ENCODE data around the gene TUBB4B.

TUBB4B gene

DNA sequence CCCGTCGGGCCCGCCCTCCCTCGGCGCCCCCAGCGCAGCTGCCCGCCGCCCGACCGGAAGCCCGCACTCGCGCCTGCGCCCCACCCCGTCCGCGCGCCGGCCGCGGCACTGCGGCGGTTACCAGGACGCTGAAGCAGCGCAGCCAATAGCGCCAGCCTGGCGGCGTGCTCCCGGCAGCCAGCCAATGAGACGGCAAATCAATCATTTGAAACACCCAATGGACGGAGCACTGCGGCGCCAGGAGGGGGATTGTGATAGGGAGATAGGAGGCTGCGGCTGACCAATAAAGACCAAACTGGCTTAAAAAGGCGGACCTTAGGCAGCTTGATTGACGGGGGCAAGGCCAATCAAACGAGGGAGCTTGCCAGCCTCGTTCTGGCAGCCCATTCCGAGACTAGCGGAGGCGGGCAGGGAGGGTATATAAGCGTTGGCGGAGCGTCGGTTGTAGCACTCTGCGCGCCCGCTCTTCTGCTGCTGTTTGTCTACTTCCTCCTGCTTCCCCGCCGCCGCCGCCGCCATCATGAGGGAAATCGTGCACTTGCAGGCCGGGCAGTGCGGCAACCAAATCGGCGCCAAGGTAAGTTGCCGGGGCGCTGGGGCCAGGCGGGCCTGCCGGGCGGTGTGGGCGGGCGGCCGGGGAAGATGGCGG is at the start of gene TUBB4B:
TUBB4B (plus strand) TSS at position 447 of the 649 bp plus-strand sequence; CDS start at position 521, 74 bp downstream.
- DNase-seq (ENCODE audit: low read depth), result peak; percentile 100

DNA sequence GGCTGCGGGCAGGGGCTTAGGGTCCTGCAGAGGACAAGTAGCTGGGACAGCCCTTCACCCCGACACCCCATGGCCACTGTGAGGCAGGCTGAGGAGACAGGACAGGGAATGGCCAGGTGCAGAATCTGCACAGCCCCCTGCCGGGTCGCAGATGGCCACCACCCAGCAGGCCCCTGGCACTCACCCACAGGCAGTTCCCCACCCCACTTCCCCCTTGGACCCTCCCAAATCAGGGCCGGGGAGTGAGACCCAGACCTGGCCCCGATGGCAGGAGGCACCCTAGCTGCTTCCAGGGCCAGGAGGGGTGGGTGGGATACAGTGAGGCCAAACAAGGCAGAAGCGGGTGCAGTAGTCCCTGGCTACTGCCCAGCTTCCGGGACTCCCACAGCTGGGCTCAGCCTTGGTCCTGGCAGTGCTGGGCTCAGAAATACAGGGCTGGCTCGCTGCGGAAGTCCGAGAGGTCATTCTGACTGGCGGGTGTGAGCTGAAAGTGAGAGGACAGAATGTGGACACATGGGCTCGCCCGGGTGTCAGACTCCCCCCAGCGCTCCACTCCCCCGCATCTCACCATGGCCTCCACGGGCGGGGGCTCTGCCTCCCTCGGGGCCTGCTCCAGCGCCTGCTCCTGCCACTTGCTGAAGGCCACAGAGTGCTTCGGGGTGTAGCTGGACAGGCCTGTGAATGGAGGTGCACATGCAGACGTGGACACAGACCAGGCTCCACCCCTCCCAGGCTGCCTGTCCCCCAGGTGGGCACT is 49.2 kb upstream of the TUBB4B start:
- no peak for DNase-seq (ENCODE audit: low read depth)

DNA sequence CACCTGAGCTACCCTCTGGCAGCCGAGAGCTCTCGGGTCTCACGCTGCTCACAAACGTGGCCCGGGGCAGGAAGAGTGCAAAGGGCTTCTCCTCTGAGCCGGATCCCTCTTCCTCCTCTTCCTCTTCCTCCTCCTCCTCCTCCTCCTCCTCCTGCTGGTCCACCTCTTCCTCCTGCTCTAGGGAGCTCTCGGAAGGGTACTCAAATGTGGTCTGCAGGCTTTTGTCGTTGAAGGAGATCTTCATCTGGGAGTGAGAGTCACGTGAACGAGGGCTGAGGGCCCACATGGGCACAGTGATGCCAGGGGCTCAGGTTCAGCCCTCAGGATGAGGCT is 48.7 kb upstream of the TUBB4B start:
- no peak for DNase-seq (ENCODE audit: low read depth)

DNA sequence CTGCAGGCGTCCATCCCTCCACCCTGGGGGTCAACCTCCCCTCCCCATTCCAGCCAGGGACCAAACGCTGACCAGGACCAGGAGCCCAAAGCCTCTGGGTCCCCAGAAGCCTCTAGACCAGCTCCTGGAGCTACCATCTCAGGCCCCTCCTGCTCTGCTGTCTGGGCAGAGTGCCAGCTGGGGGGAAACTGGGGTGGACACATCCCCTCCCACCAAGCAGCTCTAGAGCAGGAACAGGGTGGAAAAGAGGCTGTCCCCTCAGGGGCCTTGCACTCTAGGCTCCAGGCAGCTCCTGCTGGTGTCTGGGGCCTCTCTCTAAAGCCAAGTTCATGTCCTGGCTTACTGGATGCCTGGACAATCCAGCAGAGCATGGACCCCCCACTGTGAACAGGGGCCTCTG is 48.2 kb upstream of the TUBB4B start:
- DNase-seq (ENCODE audit: low read depth), result no peak

DNA sequence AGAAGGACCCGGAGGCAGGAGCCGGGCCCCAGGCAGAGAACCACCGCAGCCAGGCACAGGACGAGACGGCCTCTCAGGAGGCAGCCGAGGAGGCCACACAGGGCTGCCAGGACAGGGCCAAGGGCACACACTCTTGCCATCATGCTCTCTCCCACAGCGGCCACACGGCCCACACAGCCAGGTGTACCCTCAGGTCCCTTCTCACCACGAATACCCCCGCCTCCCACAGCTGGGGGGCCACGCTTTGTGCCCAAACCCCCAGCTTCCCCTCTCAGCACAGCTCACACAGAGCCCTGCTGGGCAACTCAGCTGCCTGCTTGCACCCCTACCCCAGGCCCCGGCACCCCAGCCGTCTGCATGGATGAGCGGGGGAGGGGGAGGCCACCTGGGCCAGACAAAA is 47.3 kb upstream of the TUBB4B start:
- DNase-seq (ENCODE audit: low read depth), result no peak

DNA sequence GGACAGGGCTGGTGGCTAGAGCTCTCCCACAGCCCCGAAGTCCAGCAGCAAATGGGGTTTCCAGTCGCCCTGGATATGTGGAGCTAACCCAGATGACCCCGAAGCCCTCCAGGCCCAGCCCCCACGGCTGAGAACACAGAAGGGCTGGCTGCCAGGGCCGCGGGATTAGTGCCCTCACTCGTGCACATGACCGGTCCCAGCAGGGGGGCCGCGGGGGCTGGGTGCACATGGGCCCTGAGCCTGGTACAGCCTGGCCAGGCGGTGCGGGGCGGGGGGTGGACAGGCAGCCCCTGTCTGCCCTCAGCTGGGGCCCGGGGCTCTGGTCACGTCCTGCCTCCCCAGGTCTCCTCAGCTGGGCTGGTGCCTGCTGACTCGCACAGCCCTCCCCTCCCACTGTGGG is 46.7 kb upstream of the TUBB4B start:
- no peak for DNase-seq (ENCODE audit: low read depth)

DNA sequence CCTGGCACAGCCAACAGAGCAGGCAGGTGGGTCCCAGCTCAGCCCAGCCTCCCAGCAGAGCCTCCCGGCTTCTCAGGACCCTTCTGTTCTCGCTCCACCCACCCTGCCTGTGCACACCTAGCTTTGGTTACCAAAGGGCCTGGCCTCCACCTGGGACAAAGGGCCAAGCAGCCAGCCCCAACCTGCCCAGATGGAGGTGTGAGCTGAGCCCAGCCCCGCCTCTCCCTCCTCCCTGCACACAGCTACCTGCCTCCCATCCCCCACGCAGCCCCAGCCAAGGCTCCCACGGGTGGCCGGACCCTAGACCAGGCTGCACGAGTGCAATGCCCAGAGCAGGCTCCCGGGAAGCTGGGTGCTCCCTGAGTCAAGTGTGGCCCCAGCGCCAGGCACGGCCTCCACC is 46.2 kb upstream of the TUBB4B start:
- DNase-seq (ENCODE audit: low read depth), result no peak

DNA sequence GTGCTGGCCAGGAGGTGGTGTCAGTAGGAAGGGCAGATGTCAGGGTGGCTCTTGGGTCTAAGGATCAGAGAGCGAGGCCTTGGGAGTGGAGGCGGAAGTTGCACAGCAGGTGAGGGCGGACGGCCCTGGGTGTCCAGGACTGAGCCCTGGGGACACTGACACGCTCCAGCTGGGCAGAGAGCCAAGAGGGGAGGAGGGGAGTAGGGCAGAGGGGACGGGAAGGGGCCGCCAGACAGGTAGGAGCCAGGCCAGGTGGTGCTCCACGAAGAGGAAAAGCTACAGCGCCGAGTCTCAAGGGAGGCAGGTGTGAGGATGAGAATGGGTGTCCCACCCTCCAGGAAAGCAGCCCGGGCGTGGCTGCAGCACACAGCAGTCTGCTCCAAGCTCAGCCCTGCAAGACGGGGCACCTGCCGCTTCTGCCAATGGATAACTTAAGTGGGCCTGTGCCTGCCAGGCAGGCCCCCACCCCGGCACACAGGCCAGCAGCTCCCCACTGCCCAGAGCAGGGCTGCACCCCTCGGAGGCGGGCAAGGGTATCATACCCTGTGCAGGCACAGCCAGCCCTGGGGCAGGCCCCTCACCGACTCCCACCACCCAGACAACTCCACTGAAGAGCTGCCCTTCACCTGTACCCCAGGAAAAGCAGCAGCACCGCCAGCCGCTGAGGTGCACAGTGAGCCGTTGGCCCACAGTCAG is 45.4 kb upstream of the TUBB4B start:
- no peak for DNase-seq (ENCODE audit: low read depth)

DNA sequence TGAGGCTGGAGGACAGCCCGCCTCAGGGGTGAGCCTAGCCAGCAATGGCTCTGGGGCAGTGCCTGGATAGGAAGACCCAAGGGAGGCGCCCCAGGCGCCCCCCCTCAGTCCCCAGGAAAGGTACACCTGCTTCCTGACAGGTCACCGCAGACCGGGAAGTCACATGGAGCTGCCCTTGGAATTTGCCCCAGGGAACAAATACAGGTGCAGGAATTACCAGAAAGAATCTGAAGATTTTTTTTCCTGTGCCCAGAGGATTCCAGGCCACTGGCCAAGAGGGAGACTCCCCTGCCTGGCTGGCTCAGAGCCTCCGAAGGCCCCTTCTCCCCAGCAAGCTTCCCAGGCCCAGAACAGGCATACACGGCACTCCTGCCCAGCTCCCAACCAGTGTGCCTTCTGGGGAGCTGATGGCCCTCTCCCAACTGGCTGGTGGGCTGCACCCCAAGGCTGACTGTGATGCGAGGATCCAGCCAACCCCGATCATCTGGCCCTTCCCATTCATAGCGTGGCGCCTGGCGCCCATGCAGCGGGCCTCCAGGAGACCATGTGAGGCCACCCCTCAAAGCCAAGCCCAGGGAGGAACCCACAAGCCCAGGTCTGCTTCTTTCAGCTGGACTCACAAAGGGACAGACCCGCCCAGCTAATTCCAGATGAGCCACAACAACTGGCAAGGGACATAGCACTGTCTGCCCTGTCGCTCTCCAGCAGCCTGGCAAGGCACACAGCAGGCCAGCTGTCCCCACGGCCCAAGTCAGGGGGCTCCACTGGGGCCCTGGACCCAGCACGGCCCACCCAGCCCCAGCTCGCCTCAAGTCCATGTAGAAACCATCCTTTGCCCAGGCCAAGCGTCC is 42.8 kb upstream of the TUBB4B start:
- DNase-seq (ENCODE audit: low read depth), result no peak

DNA sequence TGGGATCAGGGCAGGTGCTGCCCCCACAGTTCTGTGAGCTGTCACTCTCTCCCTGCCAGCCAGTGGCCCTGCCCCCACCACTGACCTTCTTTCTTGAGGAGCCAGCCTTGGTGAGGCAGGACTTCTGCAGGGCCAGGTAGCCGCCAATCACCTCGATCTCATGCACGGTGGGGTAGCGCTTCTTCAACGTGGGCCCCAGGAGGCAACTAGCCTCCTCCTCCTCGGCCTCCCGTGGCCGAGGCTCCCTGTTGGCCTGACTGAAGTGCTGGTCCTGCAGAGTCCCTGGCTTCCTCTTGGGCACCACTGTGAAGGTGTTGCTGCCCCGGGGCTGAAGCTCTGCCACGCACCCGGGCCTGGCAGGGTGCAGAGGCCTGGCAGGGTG is 42.2 kb upstream of the TUBB4B start:
- no peak for DNase-seq (ENCODE audit: low read depth)

DNA sequence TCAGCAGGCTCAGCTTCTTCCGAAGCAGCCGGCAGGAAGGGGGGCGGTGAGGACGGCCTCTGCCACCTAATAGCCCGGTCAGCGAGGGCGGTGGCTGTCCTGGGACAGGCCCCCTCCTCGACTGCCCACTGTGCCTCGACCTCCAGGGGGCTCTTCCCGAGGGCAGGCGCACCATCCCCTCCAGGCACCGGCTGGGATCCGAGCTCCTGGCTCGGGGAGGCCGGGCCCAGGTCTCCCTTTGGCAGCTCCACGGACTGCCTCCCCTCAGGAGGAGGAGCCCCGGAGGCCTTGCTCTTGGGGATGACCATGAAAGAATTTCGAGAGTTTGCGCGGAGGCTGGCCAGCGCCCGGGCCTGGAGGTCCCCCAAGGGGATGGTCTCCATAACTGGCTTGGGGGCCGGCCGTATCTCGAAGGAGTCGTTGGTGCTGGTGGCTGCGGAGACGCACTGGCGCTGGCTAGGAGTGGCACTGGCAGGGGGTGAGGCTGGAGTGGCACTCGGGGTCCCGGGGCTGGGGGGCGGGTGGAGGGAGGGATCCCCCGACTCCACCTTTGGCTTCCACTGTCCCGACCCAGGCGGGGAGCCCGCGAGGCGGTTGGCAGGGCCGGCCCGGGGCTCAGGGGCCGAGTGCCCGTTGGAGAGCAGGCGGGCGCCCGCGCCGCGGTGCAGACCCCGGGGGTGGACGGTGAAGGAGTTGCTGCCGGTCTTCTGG is 41.5 kb upstream of the TUBB4B start:
- DNase-seq (ENCODE audit: low read depth), result no peak

DNA sequence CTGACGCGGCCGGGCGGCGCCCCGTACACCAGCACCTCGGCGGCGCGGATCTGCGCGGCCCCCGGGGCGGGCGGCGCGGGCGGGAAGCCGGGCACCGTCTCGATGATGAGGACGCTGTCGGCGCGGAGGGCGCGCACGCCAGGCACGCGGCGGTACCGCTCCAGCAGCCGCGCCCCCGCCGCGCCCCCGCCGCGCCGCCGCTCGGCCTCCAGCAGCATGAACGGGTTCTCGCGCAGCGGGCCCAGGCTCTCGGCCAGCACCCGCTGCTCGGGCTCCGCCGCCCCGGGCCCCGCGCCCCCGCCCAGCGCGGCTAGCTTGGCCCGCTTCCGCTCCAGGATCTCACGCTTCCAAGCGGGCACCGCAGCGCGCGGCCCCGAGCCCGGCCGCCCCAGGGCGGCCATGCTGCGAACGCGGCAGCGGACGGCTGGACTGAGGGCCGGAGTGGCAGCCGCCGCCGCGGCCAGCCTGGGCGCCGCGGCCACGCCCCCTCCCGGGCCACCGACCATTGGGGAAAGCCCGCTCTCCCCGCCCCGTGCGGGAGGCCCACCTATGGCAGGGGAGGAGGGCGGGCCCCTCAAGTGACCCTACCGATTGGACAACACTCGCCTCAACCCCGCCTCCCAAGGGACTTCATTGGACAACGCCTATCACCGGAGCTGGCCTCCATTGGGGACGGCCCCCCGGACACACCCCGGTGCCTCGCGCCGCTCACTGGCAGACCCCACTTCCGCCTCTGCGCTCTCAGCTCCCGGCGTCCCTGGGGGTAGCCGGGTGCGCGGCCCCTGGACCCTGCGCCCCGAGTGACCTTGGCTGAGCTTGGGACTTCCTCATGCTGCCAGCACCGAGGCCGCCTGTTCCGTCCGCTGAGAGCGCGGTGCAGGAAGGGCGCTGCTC is 40.5 kb upstream of the TUBB4B start, which contains the start of gene TPRN:
TPRN (minus strand) TSS at position 431 of the 894 bp plus-strand sequence; CDS start at position 401, 30 bp downstream.
- DNase-seq (ENCODE audit: low read depth), result peak; percentile 92

DNA sequence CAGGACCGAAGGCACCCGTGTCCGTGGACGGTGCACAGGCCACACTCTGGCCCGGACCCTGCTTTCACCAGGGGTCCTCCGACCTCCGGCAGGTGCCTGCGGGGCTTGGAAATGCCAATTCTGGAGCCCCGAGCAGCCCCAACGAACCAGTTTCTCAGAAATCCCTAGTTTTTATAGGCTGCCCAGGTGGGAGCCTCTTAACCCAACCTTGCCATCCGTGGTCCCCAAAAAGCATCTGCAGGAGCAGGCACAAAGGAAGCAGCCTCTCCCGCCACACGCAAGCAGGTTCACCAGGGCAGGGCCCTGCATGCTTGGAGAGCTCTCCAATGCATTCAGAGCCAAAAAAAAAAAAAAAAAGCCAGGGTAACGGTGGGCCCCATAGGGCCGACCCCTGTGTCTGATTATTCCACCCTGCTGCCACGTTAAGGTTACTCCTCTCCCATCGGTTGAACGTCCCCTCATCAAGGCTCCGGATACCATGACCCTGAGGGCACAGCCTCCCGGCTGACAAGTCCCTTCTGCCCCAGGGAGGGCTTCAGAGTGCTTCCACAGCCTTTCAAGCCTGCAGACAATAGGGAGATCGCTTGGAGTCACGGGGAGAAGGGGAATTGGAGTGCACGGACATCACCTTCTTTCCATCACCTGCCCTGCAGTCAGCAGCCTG is 39.8 kb upstream of the TUBB4B start:
- DNase-seq (ENCODE audit: low read depth), result no peak

DNA sequence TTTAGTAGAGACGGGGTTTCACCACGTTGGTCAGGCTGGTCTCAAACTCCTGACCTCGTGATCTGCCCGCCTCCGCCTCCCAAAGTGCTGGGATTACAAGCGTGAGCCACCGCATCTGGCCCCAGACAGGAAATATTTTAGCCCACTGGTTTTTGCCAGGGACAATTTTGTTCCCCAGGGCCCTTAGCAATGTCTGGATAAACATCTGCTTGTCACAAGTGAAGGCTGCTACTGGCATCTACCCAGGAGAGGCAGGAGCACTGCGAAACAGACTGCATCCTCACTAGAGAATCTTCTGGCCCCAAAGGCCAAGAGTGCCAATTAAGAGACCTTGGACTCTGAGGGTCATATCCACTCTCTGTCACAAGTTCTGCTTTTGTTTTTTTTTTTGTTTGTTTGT is 38.1 kb upstream of the TUBB4B start:
- no peak for DNase-seq (ENCODE audit: low read depth)

DNA sequence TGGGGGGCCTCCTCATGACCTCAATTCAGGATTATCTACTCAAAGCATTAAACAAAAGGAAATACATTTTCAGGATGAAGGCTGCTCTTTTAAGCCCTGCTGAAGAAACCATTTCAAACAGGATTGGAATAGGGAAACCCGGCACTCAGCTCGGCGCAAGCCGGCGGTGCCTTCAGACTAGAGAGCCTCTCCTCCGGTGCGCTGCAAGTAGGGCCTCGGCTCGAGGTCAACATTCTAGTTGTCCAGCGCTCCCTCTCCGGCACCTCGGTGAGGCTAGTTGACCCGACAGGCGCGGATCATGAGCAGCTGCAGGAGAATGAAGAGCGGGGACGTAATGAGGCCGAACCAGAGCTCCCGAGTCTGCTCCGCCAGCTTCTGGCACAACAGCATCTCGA is 36.4 kb upstream of the TUBB4B start:
- DNase-seq (ENCODE audit: low read depth), result no peak

DNA sequence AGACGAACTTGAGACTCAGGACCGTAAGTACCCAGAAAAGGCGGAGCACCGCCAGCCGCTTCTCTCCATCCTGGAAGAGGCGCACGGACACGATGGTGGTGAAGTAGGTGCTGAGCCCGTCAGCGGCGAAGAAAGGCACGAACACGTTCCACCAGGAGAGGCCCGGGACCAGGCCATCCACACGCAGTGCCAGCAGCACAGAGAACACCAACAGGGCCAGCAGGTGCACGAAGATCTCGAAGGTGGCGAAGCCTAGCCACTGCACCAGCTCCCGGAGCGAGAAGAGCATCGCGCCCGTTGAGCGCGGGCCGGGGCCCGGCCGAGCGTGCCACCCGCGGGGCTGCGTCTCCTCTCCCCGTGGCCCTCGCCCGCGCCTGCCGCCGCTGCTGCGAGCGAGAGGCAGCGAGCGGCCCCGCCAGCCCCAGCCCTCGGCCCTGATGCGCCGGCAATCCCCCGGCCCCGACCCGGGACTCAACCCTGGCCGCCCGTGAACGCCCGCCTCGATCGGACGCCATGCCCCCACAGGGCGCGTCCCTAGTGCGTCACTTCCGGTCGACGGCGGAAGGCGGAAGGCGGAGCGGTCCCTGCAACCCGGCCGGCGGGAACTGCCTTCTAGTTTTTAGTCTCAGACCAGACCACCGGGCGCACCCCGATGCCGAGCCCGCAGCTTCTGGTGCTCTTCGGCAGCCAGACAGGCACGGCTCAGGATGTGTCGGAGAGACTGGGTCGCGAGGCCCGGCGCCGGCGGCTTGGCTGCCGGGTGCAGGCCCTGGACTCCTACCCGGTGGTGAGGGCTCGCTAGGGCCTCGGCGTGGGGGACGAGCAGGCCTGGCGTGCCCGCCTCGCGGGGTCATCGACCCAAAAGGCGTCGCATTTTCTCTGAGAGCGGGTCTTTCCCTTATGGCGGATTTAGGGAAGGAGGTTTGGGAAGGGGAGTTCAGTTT is 35.7 kb upstream of the TUBB4B start, which contains the start of the genes NDOR1 and TMEM203:
NDOR1 (plus strand) TSS at position 575 of the 944 bp plus-strand sequence; CDS start at position 653, 78 bp downstream.
TMEM203 (minus strand) TSS at position 523 of the 944 bp plus-strand sequence; CDS start at position 289, 234 bp downstream.
- no peak for DNase-seq (ENCODE audit: low read depth)

DNA sequence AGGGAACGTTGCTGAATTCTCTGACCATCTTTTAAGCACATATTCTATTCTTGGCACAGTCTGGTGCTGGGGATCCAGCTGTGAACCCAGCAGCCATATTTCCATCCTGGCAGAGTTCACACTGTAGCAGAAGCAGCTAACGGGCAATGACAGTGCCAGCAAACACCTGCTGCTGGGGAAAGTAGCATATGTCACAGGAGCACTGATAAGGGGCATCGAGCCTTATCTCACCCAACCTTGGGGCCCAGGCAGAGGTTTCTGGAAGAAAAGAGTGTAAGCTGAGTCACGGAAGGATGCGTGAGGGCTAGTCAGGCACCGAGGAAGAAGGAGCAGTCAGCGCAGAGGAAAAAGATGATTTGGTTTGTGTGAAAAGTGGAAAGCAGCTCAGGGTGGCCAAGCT is 34.5 kb upstream of the TUBB4B start:
- no peak for DNase-seq (ENCODE audit: low read depth)

DNA sequence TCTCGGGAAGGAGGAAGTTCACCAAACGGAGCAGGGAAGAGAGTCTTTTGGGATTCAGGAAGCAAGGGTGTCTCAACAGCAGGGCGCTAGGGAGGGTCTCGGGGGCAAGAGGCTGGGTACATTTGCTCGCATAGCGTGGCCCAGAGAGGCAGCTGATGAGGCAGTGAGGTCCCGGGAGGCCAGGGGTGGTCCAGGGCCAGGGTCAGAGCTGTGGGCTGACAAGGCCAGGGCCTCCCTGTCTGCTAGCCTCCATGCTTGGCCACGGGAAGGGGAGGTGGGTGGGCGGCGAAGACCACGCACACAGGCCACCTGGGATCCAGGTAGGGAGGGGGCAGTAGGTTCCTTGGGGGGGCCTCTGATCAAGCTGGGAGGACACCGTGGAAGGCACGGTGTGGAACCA is 29.6 kb upstream of the TUBB4B start:
- DNase-seq (ENCODE audit: low read depth), result no peak

DNA sequence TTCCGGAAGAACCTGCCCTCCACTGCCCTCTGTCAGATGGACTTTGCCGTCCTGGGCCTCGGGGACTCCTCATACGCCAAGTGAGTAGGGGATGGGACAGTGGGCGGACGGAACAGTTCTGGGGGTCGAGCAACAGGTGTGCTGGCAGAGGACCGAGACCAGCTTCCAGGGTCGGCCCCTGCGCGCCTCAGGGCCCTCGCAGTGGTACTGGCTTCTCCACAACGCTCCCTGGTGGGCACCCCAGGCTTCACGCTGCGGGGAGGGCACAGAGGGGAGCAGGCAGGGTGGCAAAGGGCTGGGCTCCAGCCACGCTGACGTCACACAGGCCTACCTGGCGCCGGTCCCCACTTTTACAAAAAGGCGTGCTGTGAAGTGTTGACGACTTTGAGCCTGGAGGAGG is 28.6 kb upstream of the TUBB4B start:
- DNase-seq (ENCODE audit: low read depth), result no peak

Data from HS-5 (cell line).